ENCODE results near the gene PHF23. TPM values are rescaled to one million over a fixed set of nuclear protein-coding genes. Genes with fewer than 3 reads are reported as not detected.
A peak's percentile ranks its signal among the peaks of the same experiment; 100 is the strongest.

Gene PHF23
- total RNA-seq, 1 experiment from 2014 or later = 110 TPM

GRCh38 chr17:7238420-7239090 is 702 bp downstream of the PHF23 start:
- peaks cover 9% of the 10 kb centered on the region; the same call in 1 of the 2 replicates for H3K79me2 ChIP-seq (ENCODE audit: insufficient read depth, low read length)
- H3K4ac ChIP-seq (ENCODE audit: low read depth, low read length) = no peak overlapping the region
- TF ChIP-seq CTCF (conservative IDR thresholded peaks at IDR 0.05) = no peak
- H3K14ac ChIP-seq (ENCODE audit: insufficient read depth, low read length) = peak overlapping the region; percentile 66
- no peak overlapping the region for H2BK12ac ChIP-seq (ENCODE audit: insufficient read length, low read depth, low read length)
- peaks cover 11% of the 10 kb centered on the region for H3K23me2 ChIP-seq (ENCODE audit: insufficient read length, low read depth, low read length, poor library complexity, severe bottlenecking)
- H3K56ac ChIP-seq (ENCODE audit: insufficient read length, low read depth, low read length) = no peak overlapping the region
- no peak overlapping the region for H3K23ac ChIP-seq (ENCODE audit: insufficient read length, low read depth, low read length)
- H2BK5ac ChIP-seq (ENCODE audit: insufficient read length, low read length) = no peak overlapping the region
- H4K5ac ChIP-seq (ENCODE audit: insufficient read length, low read depth, low read length) = no peak overlapping the region
- peaks cover 0 to 2% of the 10 kb centered on the region in 2 experiments; a peak in 2 of 5 replicates for H3K9me3 Mint-ChIP-seq
- H3K79me1 ChIP-seq (ENCODE audit: insufficient read depth, low read depth, low read length, poor library complexity, severe bottlenecking) = peaks cover 9% of the 10 kb centered on the region
- H3K4me3 Mint-ChIP-seq = peak overlapping the region; percentile 95 to 97
- no peak overlapping the region for H2AK5ac ChIP-seq (ENCODE audit: insufficient read length, low read length)
- H3K4me2 ChIP-seq (ENCODE audit: insufficient read depth, insufficient read length, low read length) = peak overlapping the region; percentile 53
- H3K18ac ChIP-seq (ENCODE audit: insufficient read length, low read depth, low read length) = peak overlapping the region; percentile 51
- peak; percentile 58 for DNase-seq
- H3K27ac Mint-ChIP-seq = peak overlapping the region; percentile 95 to 99 (median 97); a peak in 6 of 7 replicates
- peak overlapping the region; percentile 72 for H3K9ac ChIP-seq (ENCODE audit: extremely low read depth, insufficient read length, low read length)
- peaks cover 42 to 55% of the 10 kb centered on the region in 2 experiments for H3K4me1 Mint-ChIP-seq
- H3T11ph ChIP-seq (ENCODE audit: low read length) = no peak overlapping the region
- no peak overlapping the region for H2AFZ ChIP-seq (ENCODE audit: low read length)
- no peaks in the 10 kb centered on the region; the same call in 1 of the 2 replicates for H3K27me3 Mint-ChIP-seq (ENCODE audit: low read depth)
- no peak overlapping the region for H2BK120ac ChIP-seq (ENCODE audit: low read depth, low read length, poor library complexity, severe bottlenecking)
- H2BK15ac ChIP-seq (ENCODE audit: low read depth, low read length) = no peak overlapping the region
- H3K27me3 ChIP-seq (ENCODE audit: insufficient read depth, low read length) = no peaks in the 10 kb centered on the region
- peaks cover 33 to 59% (median 49%) of the 10 kb centered on the region in 3 experiments for H3K36me3 Mint-ChIP-seq (ENCODE audit: insufficient read depth in 1 of 3, low read depth in 3 of 3)
- H3K4me1 ChIP-seq (ENCODE audit: insufficient read depth, low read length) = no peaks in the 10 kb centered on the region
- H4K91ac ChIP-seq (ENCODE audit: insufficient read length, low read depth, low read length) = no peak overlapping the region
- no peak overlapping the region for H2BK20ac ChIP-seq (ENCODE audit: low read depth, low read length, poor library complexity, severe bottlenecking)
- no peak overlapping the region for H4K8ac ChIP-seq (replicated peaks; ENCODE audit: insufficient read length, low read depth, low read length)
- no CpG with 5 or more reads among the region's 39 CpGs for whole genome bisulfite sequencing (ENCODE audit: extremely low coverage, insufficient read length, low lambda C conversion rate)
- H3K27ac ChIP-seq (ENCODE audit: insufficient read length, low read depth, low read length) = no peak overlapping the region
- no peaks in the 10 kb centered on the region for H3K9me3 ChIP-seq (ENCODE audit: control insufficient read depth, low read depth, low read length)
- no peaks in the 10 kb centered on the region for H4K20me1 ChIP-seq (ENCODE audit: control insufficient read depth, insufficient read depth, insufficient read length)
